ENCODE measurements around the gene C7orf57. TPM values are rescaled to one million over a fixed set of nuclear protein-coding genes. Genes with fewer than 3 reads are reported as not detected.

Gene C7orf57
- total and polyA plus RNA-seq, 4 donors = 1.6 to 14.5 (median 5.8) TPM

GRCh38 chr7:48006866-48007265, 28.5 kb upstream of the C7orf57 start:
- peaks cover 0 to 25% (median 6%) of the 10 kb centered on the region in 5 donors for H3K4me1 ChIP-seq (ENCODE audit: control insufficient read depth in 5 of 5, insufficient read depth in 5 of 5, low read length in 5 of 5)
- no peaks in the 10 kb centered on the region for H3K36me3 ChIP-seq (ENCODE audit: control insufficient read depth in 4 of 4, insufficient read depth in 4 of 4, low read length in 4 of 4)
- no peak for ATAC-seq (ENCODE audit: insufficient read depth, low FRiP score)
- 75 to 87% methylated on average over 6 of the region's 6 CpGs for WGBS, 2 donors
- no peak overlapping the region for H3K4me3 ChIP-seq
- H3K27ac ChIP-seq (ENCODE audit: low read depth in 1 of 2, low read length in 1 of 2) = no peak overlapping the region
- no peak overlapping the region for H3K9ac ChIP-seq (ENCODE audit: insufficient read depth in 1 of 2, low read length in 2 of 2)
- no peaks in the 10 kb centered on the region for H3K9me3 ChIP-seq (ENCODE audit: control insufficient read depth in 4 of 4, insufficient read depth in 3 of 4, low read length in 3 of 4)
- TF ChIP-seq, protein P1, sequence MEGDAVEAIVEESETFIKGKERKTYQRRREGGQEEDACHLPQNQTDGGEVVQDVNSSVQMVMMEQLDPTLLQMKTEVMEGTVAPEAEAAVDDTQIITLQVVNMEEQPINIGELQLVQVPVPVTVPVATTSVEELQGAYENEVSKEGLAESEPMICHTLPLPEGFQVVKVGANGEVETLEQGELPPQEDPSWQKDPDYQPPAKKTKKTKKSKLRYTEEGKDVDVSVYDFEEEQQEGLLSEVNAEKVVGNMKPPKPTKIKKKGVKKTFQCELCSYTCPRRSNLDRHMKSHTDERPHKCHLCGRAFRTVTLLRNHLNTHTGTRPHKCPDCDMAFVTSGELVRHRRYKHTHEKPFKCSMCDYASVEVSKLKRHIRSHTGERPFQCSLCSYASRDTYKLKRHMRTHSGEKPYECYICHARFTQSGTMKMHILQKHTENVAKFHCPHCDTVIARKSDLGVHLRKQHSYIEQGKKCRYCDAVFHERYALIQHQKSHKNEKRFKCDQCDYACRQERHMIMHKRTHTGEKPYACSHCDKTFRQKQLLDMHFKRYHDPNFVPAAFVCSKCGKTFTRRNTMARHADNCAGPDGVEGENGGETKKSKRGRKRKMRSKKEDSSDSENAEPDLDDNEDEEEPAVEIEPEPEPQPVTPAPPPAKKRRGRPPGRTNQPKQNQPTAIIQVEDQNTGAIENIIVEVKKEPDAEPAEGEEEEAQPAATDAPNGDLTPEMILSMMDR (IDR thresholded peaks at IDR 0.05; ENCODE audit: control extremely low read depth, extremely low read depth) = no peak
- DNase-seq = no peak
- H3K27me3 ChIP-seq (ENCODE audit: control insufficient read depth in 3 of 3, insufficient read depth in 3 of 3, low read length in 2 of 3) = no peaks in the 10 kb centered on the region

DNA sequence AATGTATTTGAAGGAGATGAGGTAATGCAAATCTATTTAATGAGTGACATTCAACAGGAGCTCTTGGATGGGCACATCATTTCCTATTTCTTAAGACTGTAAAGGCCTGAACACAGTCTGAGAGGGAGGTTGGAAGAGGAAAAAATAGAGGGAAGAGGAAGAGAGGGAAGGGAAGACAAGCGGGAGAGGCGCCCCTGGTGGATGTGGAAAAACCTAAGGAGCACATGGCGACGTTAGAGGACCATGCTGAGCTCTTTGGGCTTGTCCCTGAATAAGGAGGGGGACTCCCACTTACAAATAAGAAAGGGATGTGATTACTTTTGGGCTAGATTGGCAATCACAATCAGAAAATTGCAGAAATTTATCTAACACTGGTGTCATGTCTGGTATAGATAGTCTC, 26.1 kb upstream of the C7orf57 start:
- Histone ChIP-seq H3K27me3 (ENCODE audit: control insufficient read depth in 3 of 3, insufficient read depth in 3 of 3, low read length in 2 of 3) (no peaks in the 10 kb centered on the region), H3K4me3 (no peak overlapping the region), H3K27ac (ENCODE audit: low read depth in 1 of 2, low read length in 1 of 2) (no peak overlapping the region), H3K9me3 (ENCODE audit: control insufficient read depth in 4 of 4, insufficient read depth in 3 of 4, low read length in 3 of 4) (no peaks in the 10 kb centered on the region), H3K9ac (ENCODE audit: insufficient read depth in 1 of 2, low read length in 2 of 2) (no peak overlapping the region), H3K36me3 (ENCODE audit: control insufficient read depth in 4 of 4, insufficient read depth in 4 of 4, low read length in 4 of 4) (no peaks in the 10 kb centered on the region), H3K4me1 (ENCODE audit: control insufficient read depth in 5 of 5, insufficient read depth in 5 of 5, low read length in 5 of 5) (peaks cover 0 to 27% (median 6%) of the 10 kb centered on the region in 5 donors)
- ATAC-seq (ENCODE audit: insufficient read depth, low FRiP score) (no peak), DNase-seq (no peak)
- TF ChIP-seq, protein P1 (IDR thresholded peaks at IDR 0.05; ENCODE audit: control extremely low read depth, extremely low read depth) = no peak
- 84 to 85% methylated on average over 4 of the region's 4 CpGs for WGBS, 2 donors

GRCh38 chr7:48009954-48010353, 25.4 kb upstream of the C7orf57 start:
- DNase-seq (no peak), ATAC-seq (ENCODE audit: insufficient read depth, low FRiP score) (no peak)
- H3K27ac ChIP-seq (ENCODE audit: low read depth in 1 of 2, low read length in 1 of 2) = no peak overlapping the region
- H3K4me3 ChIP-seq = no peak overlapping the region
- H3K36me3 ChIP-seq (ENCODE audit: control insufficient read depth in 4 of 4, insufficient read depth in 4 of 4, low read length in 4 of 4) = no peaks in the 10 kb centered on the region
- TF ChIP-seq, protein P1 (IDR thresholded peaks at IDR 0.05; ENCODE audit: control extremely low read depth, extremely low read depth) = no peak
- no peaks in the 10 kb centered on the region for H3K27me3 ChIP-seq (ENCODE audit: control insufficient read depth in 3 of 3, insufficient read depth in 3 of 3, low read length in 2 of 3)
- 94 to 99% methylated on average over 4 of the region's 4 CpGs for WGBS, 2 donors
- H3K9me3 ChIP-seq (ENCODE audit: control insufficient read depth in 4 of 4, insufficient read depth in 3 of 4, low read length in 3 of 4) = no peaks in the 10 kb centered on the region
- H3K9ac ChIP-seq (ENCODE audit: insufficient read depth in 1 of 2, low read length in 2 of 2) = no peak overlapping the region
- peaks cover 0 to 24% (median 6%) of the 10 kb centered on the region in 5 donors for H3K4me1 ChIP-seq (ENCODE audit: control insufficient read depth in 5 of 5, insufficient read depth in 5 of 5, low read length in 5 of 5)

- H3K9me3 ChIP-seq (ENCODE audit: control insufficient read depth in 4 of 4, insufficient read depth in 3 of 4, low read length in 3 of 4) = no peaks in the 10 kb centered on the region
- WGBS, 2 donors = 64 to 76% methylated on average over 2 of the region's 2 CpGs
- peaks cover 0 to 24% (median 6%) of the 10 kb centered on the region in 5 donors for H3K4me1 ChIP-seq (ENCODE audit: control insufficient read depth in 5 of 5, insufficient read depth in 5 of 5, low read length in 5 of 5)
- no peak overlapping the region for H3K4me3 ChIP-seq
- H3K27ac ChIP-seq (ENCODE audit: low read depth in 1 of 2, low read length in 1 of 2) = no peak overlapping the region
- TF ChIP-seq, protein P1 (IDR thresholded peaks at IDR 0.05; ENCODE audit: control extremely low read depth, extremely low read depth) = no peak
- no peaks in the 10 kb centered on the region for H3K36me3 ChIP-seq (ENCODE audit: control insufficient read depth in 4 of 4, insufficient read depth in 4 of 4, low read length in 4 of 4)
- DNase-seq (no peak), ATAC-seq (ENCODE audit: insufficient read depth, low FRiP score) (no peak)
- H3K27me3 ChIP-seq (ENCODE audit: control insufficient read depth in 3 of 3, insufficient read depth in 3 of 3, low read length in 2 of 3) = no peaks in the 10 kb centered on the region
- no peak overlapping the region for H3K9ac ChIP-seq (ENCODE audit: insufficient read depth in 1 of 2, low read length in 2 of 2)
Observed at GRCh38 chr7:48011323-48011722, 24.0 kb upstream of the C7orf57 start.

Measured in lung (tissue), 12 donors.